ENCODE data around the gene GPR132. TPM values are rescaled to one million over a fixed set of nuclear protein-coding genes. Genes with fewer than 3 reads are reported as not detected.
"Not testable (repeated sequence)": the region's sequence is repeated elsewhere in the genome, so short reads cannot be mapped to it uniquely, and the experiment has no call there.

The GPR132 gene, protein sequence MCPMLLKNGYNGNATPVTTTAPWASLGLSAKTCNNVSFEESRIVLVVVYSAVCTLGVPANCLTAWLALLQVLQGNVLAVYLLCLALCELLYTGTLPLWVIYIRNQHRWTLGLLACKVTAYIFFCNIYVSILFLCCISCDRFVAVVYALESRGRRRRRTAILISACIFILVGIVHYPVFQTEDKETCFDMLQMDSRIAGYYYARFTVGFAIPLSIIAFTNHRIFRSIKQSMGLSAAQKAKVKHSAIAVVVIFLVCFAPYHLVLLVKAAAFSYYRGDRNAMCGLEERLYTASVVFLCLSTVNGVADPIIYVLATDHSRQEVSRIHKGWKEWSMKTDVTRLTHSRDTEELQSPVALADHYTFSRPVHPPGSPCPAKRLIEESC
- 10 to 100 TPM; 38.2 to 49.6 TPM for total RNA-seq

DNA sequence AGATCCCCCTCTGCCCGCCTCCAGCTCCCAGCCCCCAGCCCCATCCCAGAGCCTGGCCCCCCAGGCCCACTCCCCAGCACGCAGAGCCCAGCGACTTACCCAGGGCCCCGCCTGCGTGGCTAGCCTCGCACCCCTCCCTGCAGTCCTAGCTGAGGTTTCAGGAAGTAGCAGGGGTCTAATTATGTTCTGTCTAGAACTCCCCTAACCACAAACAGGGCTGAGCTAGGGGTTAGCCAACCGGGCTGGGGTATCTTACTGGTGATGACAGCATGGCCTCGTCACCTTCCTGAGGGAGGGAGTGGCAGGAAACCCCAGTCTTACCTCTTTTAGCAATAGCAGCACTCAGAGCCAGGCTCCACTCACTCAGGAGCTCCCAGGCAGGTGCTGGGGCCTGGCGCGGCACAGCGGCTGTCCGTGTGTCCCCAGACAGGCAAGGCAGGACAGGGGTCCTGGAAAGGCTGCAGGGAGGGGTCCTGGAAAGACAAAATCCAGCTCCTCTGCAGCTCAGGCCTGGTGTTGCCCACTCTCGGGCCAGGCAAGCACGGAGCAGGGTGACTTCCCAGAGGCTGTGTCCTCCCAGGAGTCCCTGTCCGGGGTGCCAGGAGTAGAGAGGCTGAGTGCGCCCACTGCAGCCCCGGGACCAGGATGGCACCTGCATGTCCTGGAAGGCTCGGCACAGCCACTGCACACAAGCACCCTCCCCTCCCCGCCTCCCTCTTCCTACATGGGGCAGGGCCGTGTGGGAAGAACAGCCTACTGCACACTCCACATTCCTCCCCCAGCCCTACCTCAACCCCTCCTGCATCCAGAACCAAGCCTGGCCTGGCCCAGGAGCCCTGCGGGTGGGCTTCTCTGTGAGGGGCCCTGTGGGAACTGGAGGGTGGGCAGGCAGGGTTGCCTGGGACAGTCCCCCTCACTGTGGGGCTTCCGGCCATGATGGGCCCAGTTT, at the start of gene GPR132:
Gene GPR132, minus strand, starts transcription at position 151 of the 949 bp plus-strand sequence. CDS start 10,010 bp downstream, outside the sequence.
- peaks cover 13 to 14% of the 10 kb centered on the region in 2 donors for H3K36me3 Mint-ChIP-seq (ENCODE audit: insufficient read depth in 2 of 2)
- H3K4me3 Mint-ChIP-seq, result peak within 1 kb of the TSS; percentile 90

DNA sequence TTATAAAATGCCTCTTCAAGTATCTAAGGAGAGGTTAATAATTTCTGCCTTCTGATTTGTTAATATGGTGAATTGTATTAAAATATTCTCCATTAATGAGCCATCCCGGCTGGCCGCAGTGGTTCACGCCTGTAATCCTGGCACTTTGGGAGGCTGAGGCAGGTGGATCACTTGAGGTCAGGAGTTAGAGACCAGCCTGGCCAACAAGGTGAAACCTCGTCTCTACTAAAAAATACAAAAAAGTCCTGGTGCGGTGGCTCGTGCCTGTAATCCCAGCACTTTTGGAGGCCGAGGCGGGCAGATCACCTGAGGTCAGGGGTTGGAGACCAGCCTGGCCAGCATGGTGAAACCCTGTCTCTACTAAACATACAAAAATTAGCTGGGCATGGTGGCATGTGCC, 44.0 kb upstream of the GPR132 start:
- not testable (repeated sequence) for H3K4me3 Mint-ChIP-seq; DNase-seq; ATAC-seq (replicated peaks in 1 of 2); H3K27ac Mint-ChIP-seq; H3K4me1 Mint-ChIP-seq (ENCODE audit: low read depth); H3K36me3 Mint-ChIP-seq (ENCODE audit: insufficient read depth in 2 of 2); H3K9me3 Mint-ChIP-seq
- peaks cover 14% of the 10 kb centered on the region for H3K27me3 Mint-ChIP-seq (ENCODE audit: low read depth)

More for the DNA sequence above, at the start of gene GPR132:
- ATAC-seq (replicated peaks in 1 of 2) (peak; percentile 79 to 80), DNase-seq (peak; percentile 88 to 91)
- peak within 1 kb of the TSS; percentile 94 for H3K27ac Mint-ChIP-seq
- no peaks in the 10 kb centered on the region for H3K9me3 Mint-ChIP-seq
- H3K4me1 Mint-ChIP-seq (ENCODE audit: low read depth), result peaks cover 79% of the 10 kb centered on the region
- H3K27me3 Mint-ChIP-seq (ENCODE audit: low read depth), result no peaks in the 10 kb centered on the region

DNA sequence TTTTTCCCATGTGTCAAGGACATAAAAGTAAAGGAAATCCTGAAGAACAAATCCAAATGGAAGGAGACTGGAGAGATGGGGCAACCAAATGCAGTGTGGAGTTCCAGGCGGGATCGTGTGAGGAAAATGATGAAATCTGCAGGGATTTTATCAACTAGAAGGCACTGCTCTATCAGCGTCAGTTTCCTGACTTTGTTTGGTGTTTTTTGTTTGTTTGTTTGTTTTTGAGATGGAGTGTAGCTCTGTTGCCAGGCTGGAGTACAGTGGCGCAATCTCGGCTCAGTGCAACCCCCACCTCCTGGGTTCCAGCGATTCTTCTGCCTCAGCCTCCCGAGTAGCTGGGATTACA, 43.3 kb upstream of the GPR132 start:
- ATAC-seq (replicated peaks in 1 of 2) (no peak), DNase-seq (no peak)
- no peak overlapping the region for H3K4me3 Mint-ChIP-seq
- H3K27me3 Mint-ChIP-seq (ENCODE audit: low read depth), result peaks cover 22% of the 10 kb centered on the region
- H3K27ac Mint-ChIP-seq, result no peak overlapping the region
- no peaks in the 10 kb centered on the region for H3K4me1 Mint-ChIP-seq (ENCODE audit: low read depth)
- H3K9me3 Mint-ChIP-seq, result peaks cover 0 to 2% of the 10 kb centered on the region in 2 donors
- peaks cover 0 to 2% of the 10 kb centered on the region in 2 donors for H3K36me3 Mint-ChIP-seq (ENCODE audit: insufficient read depth in 2 of 2)

DNA sequence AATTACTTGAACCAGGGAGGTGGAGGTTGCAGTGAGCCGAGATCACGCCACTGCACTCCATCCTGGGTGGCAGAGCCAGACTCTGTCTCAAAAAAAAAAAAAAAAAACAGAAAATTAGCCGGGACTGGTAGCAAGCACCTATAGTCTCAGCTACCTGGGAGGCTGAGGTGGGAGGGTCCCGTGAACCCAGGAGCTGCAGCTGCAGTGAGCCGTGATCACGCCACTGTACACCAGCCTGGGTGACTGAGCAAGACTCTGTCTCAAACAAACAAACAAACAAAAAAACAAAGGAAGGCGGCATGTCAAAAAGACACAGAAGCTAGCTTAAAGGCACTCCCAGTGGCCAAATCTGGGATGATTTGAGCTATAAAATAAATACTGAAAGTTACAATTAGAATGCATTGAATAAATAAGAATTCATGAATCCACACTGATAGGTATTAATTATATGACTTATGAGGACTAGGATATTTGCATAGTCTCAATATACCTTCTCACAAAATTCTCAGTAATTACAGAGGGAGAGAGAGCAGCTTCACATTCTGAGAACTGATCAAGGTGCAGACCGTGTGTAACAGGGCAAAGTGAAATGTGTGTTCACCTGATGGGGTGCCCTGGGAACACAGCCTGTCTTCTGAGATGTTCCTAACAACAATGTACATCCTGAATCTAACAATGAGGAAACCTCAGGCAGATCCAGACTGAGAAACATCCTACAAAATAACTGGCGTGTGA, 42.7 kb upstream of the GPR132 start:
- peaks cover 27% of the 10 kb centered on the region for H3K27me3 Mint-ChIP-seq (ENCODE audit: low read depth)
- ATAC-seq (replicated peaks in 1 of 2) (no peak), DNase-seq (no peak)
- peaks cover 0 to 2% of the 10 kb centered on the region in 2 donors for H3K9me3 Mint-ChIP-seq
- H3K4me3 Mint-ChIP-seq, result no peak overlapping the region
- no peaks in the 10 kb centered on the region for H3K4me1 Mint-ChIP-seq (ENCODE audit: low read depth)
- H3K27ac Mint-ChIP-seq, result no peak overlapping the region
- H3K36me3 Mint-ChIP-seq (ENCODE audit: insufficient read depth in 2 of 2), result peaks cover 0 to 2% of the 10 kb centered on the region in 2 donors

DNA sequence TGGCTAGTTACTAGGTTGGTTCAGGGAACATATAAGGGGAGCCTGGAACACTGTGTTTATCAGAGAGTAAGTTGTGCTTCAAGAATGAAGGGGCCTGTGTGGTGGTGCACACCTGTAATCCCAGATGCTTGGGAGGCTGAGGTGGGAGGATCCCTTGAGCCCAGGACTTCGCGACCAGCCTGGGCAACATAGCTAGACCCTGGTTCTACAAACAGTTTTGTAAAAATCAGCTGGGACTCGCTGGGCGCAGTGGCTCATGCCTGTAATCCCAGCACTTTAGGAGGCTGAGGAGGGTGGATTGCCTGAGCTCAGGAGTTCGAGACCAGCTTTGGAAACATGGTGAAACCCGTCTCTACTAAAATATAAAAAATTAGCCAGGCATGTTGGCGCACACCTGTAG, 42.1 kb upstream of the GPR132 start:
- ATAC-seq (replicated peaks in 1 of 2), result no peak
- Mint-ChIP-seq H3K27ac (peak overlapping the region; percentile 16), H3K4me3 (no peak overlapping the region), H3K9me3 (peaks cover 0 to 2% of the 10 kb centered on the region in 2 donors), H3K27me3 (ENCODE audit: low read depth) (peaks cover 27% of the 10 kb centered on the region), H3K4me1 (ENCODE audit: low read depth) (no peaks in the 10 kb centered on the region), H3K36me3 (ENCODE audit: insufficient read depth in 2 of 2) (peaks cover 0 to 2% of the 10 kb centered on the region in 2 donors)
- DNase-seq, result no peak

DNA sequence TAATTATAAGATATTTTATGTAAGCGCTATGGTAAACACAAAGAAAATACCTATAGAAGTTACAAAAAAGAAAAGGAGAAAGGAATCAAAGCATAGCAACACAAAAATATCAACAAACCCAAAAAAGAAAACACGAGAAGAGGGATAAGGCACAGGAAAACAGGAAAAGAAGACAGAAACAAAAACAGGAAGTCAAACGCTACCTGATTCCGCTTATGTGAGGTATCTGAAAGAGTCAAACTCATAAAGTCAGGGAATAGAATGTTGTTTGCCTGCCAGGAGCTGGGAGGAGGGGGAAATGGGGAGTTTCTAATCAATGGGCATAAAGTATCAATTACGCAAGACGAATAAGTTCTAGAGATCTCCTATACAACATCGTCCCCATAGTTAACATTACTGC, 39.9 kb upstream of the GPR132 start:
- Mint-ChIP-seq H3K27ac (no peak overlapping the region), H3K4me1 (ENCODE audit: low read depth) (no peaks in the 10 kb centered on the region), H3K36me3 (ENCODE audit: insufficient read depth in 2 of 2) (peaks cover 0 to 2% of the 10 kb centered on the region in 2 donors), H3K4me3 (no peak overlapping the region), H3K9me3 (peaks cover 0 to 2% of the 10 kb centered on the region in 2 donors), H3K27me3 (ENCODE audit: low read depth) (peaks cover 27% of the 10 kb centered on the region)
- DNase-seq, result no peak
- no peak for ATAC-seq (replicated peaks in 1 of 2)

DNA sequence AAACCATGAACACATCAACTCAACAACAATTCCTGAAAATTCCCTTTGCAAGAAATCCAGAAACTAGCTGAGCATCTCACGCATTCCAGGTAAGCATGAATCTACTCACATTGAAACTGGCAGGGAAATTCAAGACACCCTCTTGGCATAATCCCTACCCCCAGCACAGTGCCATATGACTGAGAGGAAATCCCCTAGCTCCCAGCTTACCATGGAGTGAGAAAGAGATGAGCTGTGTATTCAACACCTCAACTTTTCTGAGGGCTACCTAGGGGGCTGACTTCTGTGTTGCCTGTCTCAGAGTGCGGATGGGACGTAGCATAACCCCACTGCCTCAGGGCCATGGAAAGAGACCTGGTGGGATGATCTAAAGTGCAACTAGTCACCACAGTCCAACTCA, 37.7 kb upstream of the GPR132 start:
- H3K27me3 Mint-ChIP-seq (ENCODE audit: low read depth), result peaks cover 22% of the 10 kb centered on the region
- peak; percentile 62 to 65 for ATAC-seq (replicated peaks in 1 of 2)
- H3K9me3 Mint-ChIP-seq, result peaks cover 5% of the 10 kb centered on the region in 2 donors
- H3K36me3 Mint-ChIP-seq (ENCODE audit: insufficient read depth in 2 of 2), result peaks cover 5 to 8% of the 10 kb centered on the region in 2 donors
- no peak overlapping the region for H3K4me3 Mint-ChIP-seq
- no peak overlapping the region for H3K27ac Mint-ChIP-seq
- H3K4me1 Mint-ChIP-seq (ENCODE audit: low read depth), result peaks cover 5% of the 10 kb centered on the region
- DNase-seq, result no peak

DNA sequence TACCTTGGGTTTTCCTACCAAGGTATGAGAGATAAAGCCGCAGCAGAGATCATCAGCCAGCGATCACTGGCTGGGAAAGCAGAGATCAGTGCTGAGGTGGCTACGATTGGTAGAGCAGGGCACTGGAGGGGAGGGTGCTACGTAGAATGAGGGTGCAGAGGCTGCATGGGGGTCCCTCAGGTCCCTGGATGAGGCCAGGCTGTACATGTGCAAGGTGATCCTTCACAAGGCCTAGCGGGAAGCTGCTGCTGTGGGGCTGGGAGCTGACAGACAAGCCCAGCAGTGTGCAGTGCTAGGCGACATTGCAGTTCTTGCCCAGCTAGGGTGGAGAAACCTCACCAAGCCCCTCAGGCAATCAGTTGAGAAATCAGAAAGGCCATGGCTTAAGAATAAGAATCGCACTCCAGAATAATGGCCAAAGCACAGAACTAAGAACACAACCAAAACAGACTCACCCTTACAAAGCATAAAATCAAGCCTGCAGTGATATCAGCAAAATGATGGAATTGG, 37.2 kb upstream of the GPR132 start:
- Mint-ChIP-seq H3K27ac (no peak overlapping the region), H3K4me3 (no peak overlapping the region), H3K9me3 (peaks cover 5% of the 10 kb centered on the region in 2 donors), H3K4me1 (ENCODE audit: low read depth) (peaks cover 5% of the 10 kb centered on the region), H3K27me3 (ENCODE audit: low read depth) (peaks cover 22% of the 10 kb centered on the region), H3K36me3 (ENCODE audit: insufficient read depth in 2 of 2) (peaks cover 5 to 8% of the 10 kb centered on the region in 2 donors)
- DNase-seq (no peak), ATAC-seq (replicated peaks in 1 of 2) (no peak)

DNA sequence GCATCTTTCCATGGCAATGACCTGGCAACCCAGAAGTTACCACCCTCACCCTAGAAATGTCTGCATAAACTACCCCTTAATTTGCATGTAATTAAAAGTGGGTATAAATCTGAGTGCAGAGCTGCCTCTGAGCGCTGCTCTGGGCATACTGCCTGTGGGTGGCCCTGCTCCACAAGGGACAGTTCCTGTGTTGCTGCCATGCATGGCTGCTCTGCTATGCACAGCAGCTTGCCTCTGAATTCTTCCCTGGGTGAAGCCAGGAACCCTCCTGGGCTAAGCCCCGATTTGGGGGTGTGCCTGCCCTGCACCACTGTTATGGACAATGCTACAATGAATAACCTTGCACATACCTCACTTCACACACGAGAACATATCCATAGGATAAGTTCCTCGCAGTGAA, 35.7 kb upstream of the GPR132 start:
- H3K4me3 Mint-ChIP-seq, result no peak overlapping the region
- H3K27me3 Mint-ChIP-seq (ENCODE audit: low read depth), result peaks cover 13% of the 10 kb centered on the region
- no peak for ATAC-seq (replicated peaks in 1 of 2)
- peaks cover 5% of the 10 kb centered on the region for H3K4me1 Mint-ChIP-seq (ENCODE audit: low read depth)
- H3K9me3 Mint-ChIP-seq, result peaks cover 5% of the 10 kb centered on the region in 2 donors
- H3K27ac Mint-ChIP-seq, result no peak overlapping the region
- DNase-seq, result no peak
- H3K36me3 Mint-ChIP-seq (ENCODE audit: insufficient read depth in 2 of 2), result peaks cover 5 to 8% of the 10 kb centered on the region in 2 donors

DNA sequence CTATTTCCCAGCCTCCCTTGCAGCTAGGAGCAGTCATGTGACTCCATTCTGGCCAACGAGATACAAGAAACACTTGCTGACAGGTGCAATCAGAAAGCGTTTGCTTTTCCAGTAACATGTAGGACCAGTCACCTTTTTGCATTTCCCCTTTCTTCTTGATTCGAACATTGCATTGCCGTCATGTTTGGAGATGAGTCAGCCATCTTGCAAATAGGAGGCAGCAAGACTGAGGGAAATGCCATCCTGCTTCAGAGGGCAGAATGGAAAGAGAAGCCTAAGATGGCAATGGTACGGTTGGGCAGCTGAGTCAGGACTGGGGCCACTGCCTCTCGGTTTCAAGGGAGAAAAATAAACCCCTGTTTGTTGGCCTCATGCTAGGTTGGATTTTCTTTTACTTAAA, 34.5 kb upstream of the GPR132 start:
- H3K4me1 Mint-ChIP-seq (ENCODE audit: low read depth), result peaks cover 14% of the 10 kb centered on the region
- peak overlapping the region in 1 of 2 donors; percentile 51 for H3K4me3 Mint-ChIP-seq
- H3K27ac Mint-ChIP-seq, result no peak overlapping the region
- H3K36me3 Mint-ChIP-seq (ENCODE audit: insufficient read depth in 2 of 2), result peaks cover 5 to 8% of the 10 kb centered on the region in 2 donors
- peaks cover 5% of the 10 kb centered on the region in 2 donors for H3K9me3 Mint-ChIP-seq
- ATAC-seq (replicated peaks in 1 of 2) (peak in 1 of 2 donors; percentile 69), DNase-seq (peak in 1 of 2 donors; percentile 10)
- H3K27me3 Mint-ChIP-seq (ENCODE audit: low read depth), result peaks cover 13% of the 10 kb centered on the region

DNA sequence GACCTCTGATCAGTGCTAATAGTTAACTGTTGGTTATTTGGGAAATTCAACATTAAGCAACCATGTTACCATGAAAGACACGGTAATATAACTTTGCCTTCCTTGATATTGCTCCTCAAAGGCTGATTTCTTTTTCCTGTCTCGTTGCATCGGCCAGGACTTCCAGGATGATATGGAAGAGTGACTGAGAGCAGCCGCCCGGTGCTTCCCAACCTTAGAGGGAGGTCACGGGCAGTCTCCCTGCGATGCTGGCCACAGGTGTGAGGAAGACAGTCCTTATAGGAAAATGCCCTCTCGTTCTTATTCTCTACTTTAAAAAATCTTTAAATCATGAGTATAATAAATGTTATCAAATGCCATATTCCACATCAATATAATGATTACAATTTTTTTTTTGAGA, 33.1 kb upstream of the GPR132 start:
- H3K4me3 Mint-ChIP-seq, result no peak overlapping the region
- DNase-seq, result no peak
- no peak for ATAC-seq (replicated peaks in 1 of 2)
- peaks cover 3 to 5% of the 10 kb centered on the region in 2 donors for H3K9me3 Mint-ChIP-seq
- peaks cover 3% of the 10 kb centered on the region for H3K27me3 Mint-ChIP-seq (ENCODE audit: low read depth)
- peaks cover 26% of the 10 kb centered on the region for H3K4me1 Mint-ChIP-seq (ENCODE audit: low read depth)
- H3K36me3 Mint-ChIP-seq (ENCODE audit: insufficient read depth in 2 of 2), result peaks cover 5 to 6% of the 10 kb centered on the region in 2 donors
- no peak overlapping the region for H3K27ac Mint-ChIP-seq

DNA sequence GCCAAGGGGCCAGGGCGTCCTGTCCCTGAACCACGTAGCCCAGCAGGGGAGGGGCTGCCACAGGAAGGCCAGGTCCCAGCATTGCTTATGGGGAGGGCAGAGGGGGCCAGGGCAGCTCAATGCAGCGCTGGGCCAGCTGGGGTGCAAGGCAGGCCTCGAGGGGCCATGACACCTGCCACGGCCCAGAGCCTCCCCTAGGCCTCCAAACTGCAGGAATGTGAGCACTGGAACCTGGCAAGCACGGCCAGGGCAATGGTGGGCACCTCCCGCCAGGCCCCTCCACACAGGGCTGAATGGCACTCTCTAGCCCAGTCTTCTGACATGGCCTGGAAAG, 32.5 kb upstream of the GPR132 start:
- ATAC-seq (replicated peaks in 1 of 2), result no peak
- no peaks in the 10 kb centered on the region for H3K27me3 Mint-ChIP-seq (ENCODE audit: low read depth)
- no peak for DNase-seq

More for the DNA sequence above, 32.5 kb upstream of the GPR132 start:
- H3K27ac Mint-ChIP-seq, result no peak overlapping the region
- peaks cover 3 to 5% of the 10 kb centered on the region in 2 donors for H3K9me3 Mint-ChIP-seq
- H3K4me1 Mint-ChIP-seq (ENCODE audit: low read depth), result peaks cover 26% of the 10 kb centered on the region
- H3K4me3 Mint-ChIP-seq, result no peak overlapping the region
- H3K36me3 Mint-ChIP-seq (ENCODE audit: insufficient read depth in 2 of 2), result peaks cover 5 to 6% of the 10 kb centered on the region in 2 donors
